Dedifferentiated amniotic fluid mesenchymal stem cell (primary cell): ENCODE data around the gene NISCH.

Source experiments
- DNase-seq: peaks from one replicate; pipeline ENCODE4 v3.0.0-alpha.2; 2016; ENCODE audit errors: extremely low spot score

The NISCH gene

GRCh38 chr3:52472239-52473000 is 17.0 kb downstream of the NISCH start:
- DNase-seq, result no peak

- DNase-seq, result no peak
Observed at GRCh38 chr3:52473026-52473425, 17.6 kb downstream of the NISCH start.

- no peak for DNase-seq
Observed at GRCh38 chr3:52477076-52477795, 21.8 kb downstream of the NISCH start.

- DNase-seq, result no peak
Observed at GRCh38 chr3:52477796-52478095, 22.3 kb downstream of the NISCH start.

- DNase-seq, result no peak
Observed at GRCh38 chr3:52479037-52479876, 23.9 kb downstream of the NISCH start.

- DNase-seq, result no peak
Observed at GRCh38 chr3:52479877-52480575, 24.6 kb downstream of the NISCH start.

- DNase-seq, result no peak
Observed at GRCh38 chr3:52480768-52481715, 25.6 kb downstream of the NISCH start.

GRCh38 chr3:52481819-52482521 is 26.6 kb downstream of the NISCH start:
- DNase-seq, result no peak

- no peak for DNase-seq
Observed at GRCh38 chr3:52483081-52483480, 27.7 kb downstream of the NISCH start.

- peak; percentile 20 for DNase-seq
Observed at GRCh38 chr3:52483577-52484381, 28.4 kb downstream of the NISCH start.

- no peak for DNase-seq
Observed at GRCh38 chr3:52484680-52485461, 29.5 kb downstream of the NISCH start.

GRCh38 chr3:52487050-52487787 is 31.8 kb downstream of the NISCH start:
- no peak for DNase-seq

GRCh38 chr3:52487788-52488691 is 32.6 kb downstream of the NISCH start:
- DNase-seq, result no peak

- no peak for DNase-seq
Observed at GRCh38 chr3:52488746-52489145, 33.3 kb downstream of the NISCH start.

GRCh38 chr3:52489453-52489852 is 34.0 kb downstream of the NISCH start:
- DNase-seq, result no peak

- no peak for DNase-seq
Observed at GRCh38 chr3:52490035-52490938, 34.9 kb downstream of the NISCH start.
